NCI-H1436 treated with DMSO at 0.1 percent for 48 hours (cell line): ENCODE data around the gene GFER.
"Not testable (repeated sequence)": the region's sequence is repeated elsewhere in the genome, so short reads cannot be mapped to it uniquely, and the experiment has no call there.

Experiments
- DNase-seq: peaks from one replicate; lab custom pipeline; 2025; lab: John Stamatoyannopoulos, UW

Gene GFER

DNA sequence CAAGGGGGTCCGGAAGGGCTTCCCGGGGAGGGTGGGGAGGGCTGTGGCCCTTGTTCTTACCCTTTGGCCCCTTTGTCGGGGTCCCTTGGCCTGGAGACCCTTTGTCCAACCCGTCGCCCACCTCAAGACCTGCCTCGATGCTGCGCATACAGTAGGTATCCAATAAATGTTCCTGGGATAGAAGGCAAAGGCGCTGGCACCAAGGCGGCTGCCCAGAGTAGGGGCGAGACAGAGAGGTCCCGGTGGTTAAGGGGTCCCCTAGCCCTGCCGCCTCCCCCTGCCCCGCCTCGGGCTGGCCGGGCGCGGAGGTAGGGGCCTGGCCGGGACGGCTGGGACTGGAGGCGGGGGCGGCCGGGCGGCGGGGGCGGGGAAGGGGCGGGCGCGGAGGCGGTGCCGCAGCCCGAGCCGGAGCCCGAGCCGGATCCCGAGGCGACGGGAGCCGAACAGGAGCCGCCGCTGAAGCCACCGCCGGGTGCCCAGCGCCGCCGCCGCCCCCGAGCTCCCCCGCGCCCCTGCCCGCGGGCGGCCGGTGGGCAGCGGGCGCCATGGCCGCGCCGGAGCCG is 42.5 kb downstream of the GFER start, which contains the start of gene NHERF2:
TSS of gene NHERF2 (plus strand) at position 442 of the 563 bp plus-strand sequence. CDS start at position 546, 104 bp downstream.
- DNase-seq, result no peak

DNA sequence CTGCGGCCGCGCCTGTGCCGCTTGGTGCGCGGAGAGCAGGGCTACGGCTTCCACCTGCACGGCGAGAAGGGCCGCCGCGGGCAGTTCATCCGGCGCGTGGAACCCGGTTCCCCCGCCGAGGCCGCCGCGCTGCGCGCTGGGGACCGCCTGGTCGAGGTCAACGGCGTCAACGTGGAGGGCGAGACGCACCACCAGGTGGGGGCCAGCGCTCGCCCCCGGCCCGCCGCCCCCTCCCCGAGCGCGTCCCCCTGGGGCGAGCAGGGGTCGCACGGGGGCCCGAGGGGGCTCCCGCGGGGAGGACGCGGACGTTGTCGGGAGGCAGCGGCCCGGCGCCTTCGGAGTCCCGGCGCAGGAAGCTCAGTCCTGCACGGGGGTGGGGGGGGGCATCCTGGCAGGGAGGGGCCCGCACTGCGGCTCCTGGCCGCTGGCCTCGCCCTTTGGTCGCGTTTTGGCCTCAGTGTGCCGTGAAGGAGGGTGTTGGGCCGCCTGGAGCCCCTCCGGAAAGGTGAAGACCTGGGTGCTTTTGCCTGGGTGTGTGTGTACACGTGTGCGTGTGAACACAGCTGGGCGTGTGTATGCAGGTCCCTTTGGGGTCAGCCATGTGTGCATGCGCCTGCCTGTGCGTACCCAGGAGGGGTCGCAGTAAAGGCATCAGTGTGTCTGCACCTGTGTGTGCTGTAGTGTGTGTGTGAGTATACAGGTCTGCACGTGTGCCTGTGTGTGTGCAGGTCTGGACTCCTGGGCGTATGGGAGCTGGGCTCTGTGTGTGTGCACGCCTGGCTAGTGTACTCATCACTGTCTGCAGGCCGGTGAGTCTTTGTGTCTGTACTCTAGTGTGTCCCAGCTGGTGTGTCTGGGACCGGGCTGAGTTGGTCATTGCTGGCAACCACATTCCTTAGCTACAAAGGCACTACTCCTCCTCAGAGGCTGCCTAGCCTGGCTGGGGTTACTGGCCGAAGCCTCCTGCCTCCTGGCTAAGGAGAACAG is 43.3 kb downstream of the GFER start:
- DNase-seq, result no peak

DNA sequence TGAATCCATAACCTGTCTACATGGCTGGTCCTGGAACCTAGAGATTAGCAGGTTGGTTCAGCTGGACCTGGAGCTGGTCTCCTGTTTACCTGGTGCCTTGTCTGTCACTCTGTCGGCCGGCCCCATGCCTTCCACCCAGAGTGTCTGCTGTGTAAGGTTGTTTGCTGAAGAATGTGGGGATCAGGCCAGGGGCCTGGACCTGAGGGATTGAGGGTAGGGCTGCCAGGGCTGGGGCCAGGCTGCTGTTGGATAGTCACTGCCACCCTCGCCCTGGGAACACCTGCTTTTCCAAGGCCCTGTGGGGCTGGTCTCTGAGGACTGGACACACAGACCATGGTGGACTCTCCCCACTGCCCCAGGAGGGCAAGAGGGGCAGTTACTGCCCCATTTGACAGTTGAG is 44.2 kb downstream of the GFER start:
- no peak for DNase-seq

DNA sequence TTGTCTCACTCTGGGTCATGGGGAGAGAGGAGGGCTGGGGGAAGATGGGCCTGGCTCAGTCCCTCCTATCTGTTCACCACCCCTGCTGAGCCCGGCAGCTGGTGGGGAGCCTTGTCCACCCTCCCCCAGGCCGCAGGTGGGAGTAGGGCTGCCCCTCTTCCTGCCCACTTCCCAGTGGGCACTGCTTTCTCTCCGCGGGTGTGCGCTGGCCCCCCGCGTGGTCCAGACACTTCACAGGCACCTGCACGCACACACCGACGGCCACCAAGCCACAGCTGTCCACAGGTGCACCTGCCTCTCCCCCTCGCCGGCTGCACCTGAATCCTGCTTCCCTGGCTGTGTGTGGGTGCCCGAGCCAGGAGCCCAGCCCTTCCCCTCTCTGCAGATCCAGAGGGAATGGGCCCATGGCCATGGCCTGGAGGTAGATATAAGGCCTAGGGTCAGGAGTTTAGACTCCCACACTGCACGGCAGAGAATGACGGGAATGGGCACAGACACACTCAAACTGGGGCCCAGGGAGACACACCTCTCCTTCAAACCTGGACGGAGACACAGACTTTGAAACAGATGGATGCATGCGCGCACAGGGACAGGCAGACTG is 44.7 kb downstream of the GFER start:
- no peak for DNase-seq

DNA sequence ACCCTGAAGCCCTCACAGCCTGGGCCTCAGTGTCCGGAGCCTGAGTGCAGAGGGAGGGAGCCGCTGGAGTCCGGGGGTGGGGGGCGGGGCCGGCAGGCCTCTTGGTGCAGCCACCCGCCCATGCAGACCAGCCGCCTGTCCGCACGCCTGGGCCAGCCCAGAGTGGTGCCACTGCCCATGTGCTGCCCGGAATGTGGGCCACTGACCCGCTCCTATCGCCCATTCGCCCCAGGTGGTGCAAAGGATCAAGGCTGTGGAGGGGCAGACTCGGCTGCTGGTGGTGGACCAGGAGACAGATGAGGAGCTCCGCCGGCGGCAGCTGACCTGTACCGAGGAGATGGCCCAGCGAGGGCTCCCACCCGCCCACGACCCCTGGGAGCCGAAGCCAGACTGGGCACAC is 45.4 kb downstream of the GFER start:
- DNase-seq, result no peak

DNA sequence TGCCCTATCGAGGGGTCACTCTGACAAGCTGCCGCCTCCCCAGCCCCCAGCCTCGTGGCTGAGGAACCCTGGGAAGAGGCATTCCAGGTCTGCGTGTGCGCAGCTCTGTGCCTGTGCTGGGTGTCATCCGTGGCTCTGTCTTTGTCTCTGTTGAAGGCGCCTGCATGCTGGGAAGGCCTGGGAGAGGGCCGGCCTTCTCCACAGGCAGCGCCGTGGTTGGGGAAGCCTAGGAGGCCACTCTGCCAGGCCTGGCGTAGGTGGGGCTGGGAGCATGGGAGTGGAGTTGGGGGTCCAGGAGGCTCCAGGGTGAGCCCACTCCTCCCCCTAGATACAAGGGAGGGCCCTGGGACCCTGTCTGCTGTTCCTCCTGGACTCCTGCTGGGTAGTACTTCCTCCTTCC is 46.0 kb downstream of the GFER start:
- DNase-seq, result no peak

DNA sequence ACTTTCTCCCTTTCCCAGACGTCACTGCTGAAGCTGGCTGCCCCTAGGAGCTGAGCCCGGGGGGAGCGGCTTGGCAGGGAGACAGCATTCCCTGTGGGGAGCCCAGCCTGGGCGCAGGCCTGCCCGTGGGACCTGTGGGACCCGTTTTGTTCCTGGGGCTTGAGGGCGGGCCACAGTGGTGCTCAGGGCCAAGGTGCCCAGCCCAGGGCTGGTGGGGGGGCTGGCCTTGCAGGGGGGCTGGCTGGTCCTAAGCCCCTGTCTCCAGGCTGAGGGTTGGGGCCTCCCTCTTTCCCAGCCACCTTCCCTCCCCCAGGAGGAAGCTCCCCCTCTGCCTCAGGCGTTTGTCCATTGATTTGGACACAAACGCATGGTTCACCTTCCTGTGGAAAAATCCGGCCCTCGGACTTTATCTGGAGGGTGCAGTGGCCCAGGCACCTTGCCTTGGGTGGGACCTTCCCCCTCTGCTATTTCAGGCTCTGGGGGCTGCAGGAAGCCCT is 47.1 kb downstream of the GFER start:
- DNase-seq, result no peak

DNA sequence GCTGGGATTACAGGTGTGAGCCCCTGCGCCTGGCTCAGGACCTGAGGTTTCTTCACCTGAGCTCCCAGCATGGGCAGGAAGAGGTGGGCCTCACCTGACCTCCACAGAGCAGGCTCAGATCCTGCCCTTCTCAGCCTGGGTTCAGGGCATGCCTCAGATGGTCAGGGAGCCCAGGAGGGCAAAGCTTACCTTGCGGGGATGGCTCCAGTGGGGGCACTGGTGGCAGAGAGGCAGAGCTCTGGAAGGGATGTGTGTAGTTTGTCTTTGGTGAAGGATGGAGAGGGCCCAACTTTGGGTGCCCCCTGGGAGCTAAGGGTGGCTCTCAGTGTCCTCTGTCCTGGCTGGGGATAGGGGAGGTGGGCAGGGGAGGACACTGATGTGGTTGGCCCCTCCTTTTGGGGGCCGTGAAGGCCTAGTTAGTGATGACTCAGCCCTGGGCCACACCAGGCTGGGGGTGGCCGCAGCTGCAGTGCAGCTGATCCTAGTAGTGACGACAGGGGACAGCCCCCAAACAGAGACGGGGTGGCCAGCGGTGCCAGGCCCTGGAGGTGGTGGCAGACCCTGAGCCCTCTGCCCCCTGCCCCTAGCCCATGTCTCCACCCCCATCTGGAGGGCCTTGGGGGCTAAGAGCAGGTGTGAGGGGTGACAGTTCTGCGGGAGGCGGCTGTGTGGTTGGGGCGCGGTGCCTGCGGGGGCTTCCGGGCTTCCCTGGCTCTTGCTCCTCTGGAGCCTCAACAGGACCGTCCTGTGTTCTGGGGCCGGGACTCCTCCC is 48.5 kb downstream of the GFER start:
- no peak for DNase-seq

DNA sequence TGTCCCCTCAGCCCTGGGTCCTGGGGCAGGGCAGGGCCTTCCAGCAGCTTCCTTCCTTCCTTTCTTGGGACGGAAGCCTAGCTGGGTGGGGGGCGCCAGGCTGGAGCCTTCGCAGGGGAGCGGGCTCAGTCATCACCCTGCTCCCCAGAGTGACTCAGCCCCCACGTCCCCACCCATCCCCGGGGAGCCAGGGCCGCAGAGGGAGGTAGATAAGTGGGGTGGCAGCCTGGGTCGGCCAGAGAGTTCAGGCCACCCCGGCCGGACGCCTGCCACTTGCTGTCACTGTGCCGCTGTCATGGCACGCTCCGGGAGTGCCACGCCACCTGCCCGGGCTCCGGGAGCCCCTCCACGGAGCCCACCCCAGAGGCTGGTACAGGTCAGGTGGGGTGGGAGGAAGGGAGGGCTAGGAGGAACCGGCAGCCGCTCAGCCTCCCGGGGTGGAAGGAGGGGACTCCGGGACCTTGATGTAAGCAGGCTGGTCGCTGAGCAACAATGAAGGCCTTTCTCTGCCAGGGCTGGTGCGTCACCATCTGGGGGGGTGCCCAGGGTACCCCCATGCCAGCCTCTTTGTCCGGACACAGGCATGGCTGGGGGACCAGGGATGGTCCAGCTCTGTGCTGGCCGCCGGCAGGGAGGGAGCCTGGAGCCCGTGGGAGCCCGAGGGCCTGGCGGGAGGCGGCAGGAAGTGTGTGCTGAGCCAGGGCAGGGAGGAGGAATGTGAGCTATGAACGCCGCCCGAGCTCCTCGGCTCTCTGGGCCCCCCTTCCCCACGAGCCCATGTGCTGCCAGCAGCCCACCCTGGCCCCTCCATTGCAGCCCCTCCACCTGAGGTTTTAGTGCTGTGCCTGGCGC is 49.3 kb downstream of the GFER start:
- no peak for DNase-seq

DNA sequence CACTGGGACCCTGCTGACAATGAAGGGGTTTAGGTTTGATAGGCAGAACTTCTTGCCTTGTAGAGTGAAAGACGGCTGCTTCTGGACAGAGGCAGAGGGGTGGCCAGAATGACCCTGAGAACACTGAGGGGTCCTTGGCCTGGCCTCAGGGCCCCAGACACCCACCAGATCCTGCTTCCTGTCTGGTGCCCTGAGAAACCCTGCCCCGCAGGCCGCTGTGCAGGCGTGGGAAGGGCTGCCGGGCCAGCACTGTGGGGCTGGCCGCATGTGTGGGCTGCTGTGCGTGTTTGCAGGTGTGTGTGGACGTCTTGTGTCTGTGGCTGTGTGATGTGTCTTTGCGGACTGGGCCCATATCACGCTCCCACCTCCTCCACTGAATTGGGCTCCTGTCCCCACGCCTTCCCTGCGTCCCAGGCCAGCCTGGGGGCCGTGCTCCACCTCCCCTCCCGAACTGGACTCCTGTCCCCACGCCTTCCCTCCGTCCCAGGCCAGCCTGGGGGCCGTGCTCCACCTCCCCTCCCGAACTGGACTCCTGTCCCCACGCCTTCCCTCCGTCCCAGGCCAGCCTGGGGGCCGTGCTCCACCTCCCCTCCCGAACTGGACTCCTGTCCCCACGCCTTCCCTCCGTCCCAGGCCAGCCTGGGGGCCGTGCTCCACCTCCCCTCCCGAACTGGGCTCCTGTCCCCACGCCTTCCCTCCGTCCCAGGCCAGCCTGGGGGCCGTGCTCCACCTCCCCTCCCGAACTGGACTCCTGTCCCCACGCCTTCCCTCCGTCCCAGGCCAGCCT is 50.1 kb downstream of the GFER start:
- DNase-seq, result not testable (repeated sequence)

DNA sequence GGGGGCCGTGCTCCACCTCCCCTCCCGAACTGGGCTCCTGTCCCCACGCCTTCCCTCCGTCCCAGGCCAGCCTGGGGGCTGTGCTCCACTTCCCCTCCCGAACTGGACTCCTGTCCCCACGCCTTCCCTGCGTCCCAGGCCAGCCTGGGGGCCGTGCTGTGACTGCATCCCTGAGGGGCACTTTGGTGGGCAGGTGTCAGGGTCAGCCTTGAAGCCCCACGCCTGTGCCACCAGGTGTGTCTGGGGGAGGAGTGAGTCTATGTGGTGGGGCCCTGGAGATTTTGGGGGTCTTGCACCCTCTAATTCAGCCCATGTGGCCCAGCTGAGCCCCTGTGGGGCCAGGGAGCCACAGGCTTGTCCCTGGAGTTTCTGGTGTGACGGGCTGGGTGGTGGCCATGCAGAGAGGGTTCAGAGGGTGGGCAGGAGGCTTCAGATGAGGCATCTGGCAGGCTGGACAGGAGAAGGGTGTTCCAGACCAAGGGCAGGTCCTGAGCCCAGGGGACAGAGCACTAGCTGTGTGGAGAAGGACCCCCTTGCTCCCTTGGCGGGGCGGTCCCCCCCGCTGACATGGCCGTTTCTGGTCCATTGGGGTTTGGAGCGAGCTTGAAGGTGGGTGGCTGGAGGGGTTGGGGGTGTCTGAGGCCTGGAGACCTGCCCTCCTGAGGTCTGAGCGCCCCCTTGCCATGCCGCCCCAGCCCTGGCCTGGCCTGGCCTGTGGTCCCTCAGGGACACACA is 50.9 kb downstream of the GFER start:
- no peak for DNase-seq

DNA sequence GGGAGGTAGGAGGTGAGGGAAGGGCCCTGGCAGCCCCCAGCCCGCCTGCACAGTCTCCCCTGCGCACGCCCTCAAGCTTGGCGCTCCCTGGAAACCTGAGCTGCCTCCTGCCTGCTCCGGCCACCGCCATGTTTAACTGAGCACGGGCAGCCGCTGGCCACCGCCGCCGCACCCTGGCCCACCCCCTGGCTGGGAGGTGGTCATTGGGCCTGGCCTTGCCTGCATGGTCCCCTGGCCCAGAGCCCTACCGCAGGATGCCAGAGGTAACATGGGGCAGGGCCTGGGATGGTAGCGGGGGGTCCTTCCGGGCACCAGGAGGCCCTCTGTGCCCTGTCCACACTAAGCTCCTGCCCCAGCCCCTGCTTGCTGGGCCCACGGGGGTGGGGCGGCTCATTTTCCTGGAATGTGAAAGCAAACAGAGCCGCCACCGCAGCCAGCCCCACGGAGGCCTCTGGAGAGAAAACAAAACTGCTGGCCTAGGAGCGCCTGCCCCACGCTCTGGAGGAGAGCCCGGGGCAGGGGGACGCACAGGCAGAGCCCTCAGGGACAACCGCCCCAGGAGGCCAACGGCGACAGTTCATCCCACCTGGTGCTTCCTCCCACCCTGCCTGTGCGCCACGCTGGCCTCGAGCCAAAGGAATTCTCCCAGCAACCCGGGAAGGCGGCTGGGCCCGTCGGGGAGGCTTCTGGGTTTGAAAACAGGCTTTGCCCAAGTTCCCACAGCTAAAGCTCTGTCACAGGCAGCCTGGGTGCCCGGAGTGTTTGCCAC is 51.6 kb downstream of the GFER start:
- DNase-seq, result no peak

DNA sequence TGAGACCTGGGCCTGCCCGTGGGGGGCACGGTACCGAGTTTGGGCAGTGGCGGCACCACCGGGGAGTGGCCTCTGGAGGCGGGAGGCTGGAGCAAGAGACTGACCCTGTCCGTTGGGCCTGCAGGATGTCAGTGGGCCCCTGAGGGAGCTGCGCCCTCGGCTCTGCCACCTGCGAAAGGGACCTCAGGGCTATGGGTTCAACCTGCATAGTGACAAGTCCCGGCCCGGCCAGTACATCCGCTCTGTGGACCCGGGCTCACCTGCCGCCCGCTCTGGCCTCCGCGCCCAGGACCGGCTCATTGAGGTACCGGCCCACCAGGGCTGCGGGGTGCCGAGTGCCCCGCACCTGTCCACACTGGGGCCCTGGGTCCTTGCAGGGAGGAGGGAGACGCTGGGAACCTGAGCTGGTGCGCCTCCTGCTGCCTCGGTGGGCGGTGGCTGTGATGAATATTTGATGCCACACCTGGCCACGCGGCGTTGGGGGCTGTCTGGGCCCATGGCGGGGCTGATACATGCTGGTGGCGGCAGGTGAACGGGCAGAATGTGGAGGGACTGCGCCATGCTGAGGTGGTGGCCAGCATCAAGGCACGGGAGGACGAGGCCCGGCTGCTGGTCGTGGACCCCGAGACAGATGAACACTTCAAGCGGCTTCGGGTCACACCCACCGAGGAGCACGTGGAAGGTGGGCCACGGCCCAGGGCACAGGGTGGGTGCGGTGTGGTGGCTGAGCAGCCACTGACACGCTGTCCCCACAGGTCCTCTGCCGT is 52.4 kb downstream of the GFER start:
- DNase-seq, result no peak

DNA sequence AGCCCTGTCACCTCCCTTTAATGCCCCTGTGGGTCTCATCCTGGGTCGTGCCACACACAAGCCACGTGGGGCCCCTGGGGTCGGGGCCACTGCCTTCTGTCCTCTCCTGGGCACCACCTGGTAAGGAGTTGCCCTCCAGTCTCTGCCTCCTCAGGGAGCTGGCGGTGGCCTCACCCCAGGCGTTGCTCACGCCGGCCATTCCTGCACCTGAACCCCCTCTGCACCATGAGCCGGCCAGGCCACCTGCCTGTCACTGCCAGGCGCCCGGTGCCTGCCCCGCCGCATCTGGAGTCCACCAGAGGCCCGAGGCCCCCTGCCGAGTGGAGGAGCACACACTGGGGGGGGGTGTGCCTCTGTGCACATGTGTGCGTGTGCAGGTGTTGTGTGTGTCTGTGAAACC is 53.1 kb downstream of the GFER start:
- DNase-seq, result no peak
